CD8-positive, alpha-beta memory T cell (primary cell): ENCODE measurements around the gene TP53I3. TPM values are rescaled to one million over a fixed set of nuclear protein-coding genes. Genes with fewer than 3 reads are reported as not detected.
"Not testable (repeated sequence)": the region's sequence is repeated elsewhere in the genome, so short reads cannot be mapped to it uniquely, and the experiment has no call there.

Experiments used
- CTCF ChIA-PET: fragments of 350-600 bp; sonication (Branson Sonifier 250); formaldehyde crosslinking; loops from one replicate; lab custom pipeline; 2021; ENCODE audit warnings: antibody characterized with exemption; lab: Charles Lee
- POLR2A ChIA-PET: fragments of 350-600 bp; sonication (Branson Sonifier 250); formaldehyde crosslinking; loops from one replicate; lab custom pipeline; 2021; ENCODE audit warnings: antibody characterized with exemption; lab: Charles Lee
- DNase-seq, 5 donors: peaks; one replicate each; pipeline versions ENCODE4 v3.0.0 to v3.0.0-alpha.2; 2020 to 2022; ENCODE audit warnings: mixed read lengths in 1 of 5
- H3K27ac ChIP-seq: one replicate; pipeline ENCODE4 v1.7.0; 2013; ENCODE audit warnings: low read depth, mild to moderate bottlenecking, low read length, moderate library complexity
- H3K27me3 ChIP-seq: 2 replicates; pipeline ENCODE4 v1.7.0; 2013; ENCODE audit warnings: low read length, mild to moderate bottlenecking; ENCODE audit not compliant: insufficient read depth, poor library complexity, severe bottlenecking
- H3K36me3 ChIP-seq: 2 replicates; pipeline ENCODE4 v1.7.0; 2013; ENCODE audit warnings: mild to moderate bottlenecking, low read length, moderate library complexity; ENCODE audit not compliant: insufficient read depth
- H3K4me1 ChIP-seq: 2 replicates; pipeline ENCODE4 v1.7.0; 2013; ENCODE audit warnings: mild to moderate bottlenecking, low read length, moderate library complexity; ENCODE audit not compliant: insufficient read depth
- H3K4me3 ChIP-seq: 2 replicates; pipeline ENCODE4 v1.7.0; 2013; ENCODE audit warnings: mild to moderate bottlenecking, low read length
- H3K9me3 ChIP-seq: 2 replicates; pipeline ENCODE4 v1.7.0; 2013; ENCODE audit warnings: mild to moderate bottlenecking, low read length
- H3K27ac Mint-ChIP-seq, 8 donors: one replicate each; pipeline ENCODE4 v1.8.0; 2020 to 2021; ENCODE audit warnings: mixed read lengths in 8 of 8, mild to moderate bottlenecking in 6 of 8, inconsistent platforms in 3 of 8, moderate library complexity in 3 of 8
- H3K27me3 Mint-ChIP-seq, 2 donors: one replicate each; pipeline ENCODE4 v1.8.0; 2020 to 2021; ENCODE audit warnings: mixed read lengths in 2 of 2, mild to moderate bottlenecking in 1 of 2, moderate library complexity in 1 of 2
- H3K36me3 Mint-ChIP-seq, 3 donors: one replicate each; pipeline ENCODE4 v1.8.0; 2020 to 2021; ENCODE audit warnings: mixed read lengths in 3 of 3, inconsistent platforms in 1 of 3, mild to moderate bottlenecking in 1 of 3
- H3K4me1 Mint-ChIP-seq, 3 donors: one replicate each; pipeline ENCODE4 v1.8.0; 2020 to 2021; ENCODE audit warnings: mixed read lengths in 3 of 3, inconsistent platforms in 1 of 3, mild to moderate bottlenecking in 1 of 3
- H3K4me3 Mint-ChIP-seq, 7 donors: one replicate each; pipeline ENCODE4 v1.8.0; 2020 to 2021; ENCODE audit warnings: mixed read lengths in 7 of 7, mild to moderate bottlenecking in 6 of 7, moderate library complexity in 4 of 7, inconsistent platforms in 2 of 7
- H3K9me3 Mint-ChIP-seq, 5 donors: one replicate each; pipeline ENCODE4 v1.8.0; 2020 to 2022; ENCODE audit warnings: mixed read lengths in 5 of 5, mild to moderate bottlenecking in 3 of 5, moderate library complexity in 2 of 5, inconsistent platforms in 1 of 5
- polyA plus RNA-seq: library from polyadenylated mRNA; unstranded; fragments of 300-500 nt; fragmentation: Illumina TruSeq; gene quantifications from one replicate; pipeline ENCODE4 v1.2.3, GENCODE V29; 2021
- total RNA-seq, 2 experiments: library from RNA; stranded (reverse); gene quantifications; one replicate each; pipeline ENCODE4 v1.2.3, GENCODE V29; 2021

TP53I3 gene
- total and polyA plus RNA-seq, 3 experiments from 2014 or later = 3.9 to 4.3 TPM; not detected in 1

GRCh38 chr2:24045511-24046508 is 38.8 kb downstream of the TP53I3 start:
- H3K36me3 Mint-ChIP-seq = peaks cover 0 to 5% (median 0%) of the 10 kb centered on the region in 3 donors
- Histone ChIP-seq H3K27ac (no peak overlapping the region), H3K9me3 (no peaks in the 10 kb centered on the region), H3K4me1 (peaks cover 22% of the 10 kb centered on the region), H3K36me3 (no peaks in the 10 kb centered on the region), H3K27me3 (peaks cover 6% of the 10 kb centered on the region), H3K4me3 (peak overlapping the region; percentile 1)
- H3K27ac Mint-ChIP-seq = peak overlapping the region in 1 of 8 donors; percentile 52
- H3K9me3 Mint-ChIP-seq = no peaks in the 10 kb centered on the region
- H3K4me1 Mint-ChIP-seq = peaks cover 28 to 42% (median 40%) of the 10 kb centered on the region in 3 donors
- ChIA-PET POLR2A (interaction anchor here (2.3 kb wide), 2 partner anchors 31 to 119 kb away, joined by 23 to 27 read pairs; partner anchors contain the start of genes ATAD2B and SF3B6), CTCF (interaction anchor here (0.6 to 2.7 kb wide), 3 partner anchors 38 to 291 kb away, joined by 3 to 14 read pairs (median 3); partner anchors contain the start of gene TP53I3)
- H3K27me3 Mint-ChIP-seq = no peaks in the 10 kb centered on the region
- peak overlapping the region; percentile 81 to 98 (median 93) for H3K4me3 Mint-ChIP-seq
- no peak for DNase-seq

- H3K27me3 Mint-ChIP-seq, H3K9me3 ChIP-seq, DNase-seq, H3K9me3 Mint-ChIP-seq, CTCF ChIA-PET, POLR2A ChIA-PET, H3K4me3 ChIP-seq, H3K4me3 Mint-ChIP-seq, H3K36me3 ChIP-seq, H3K27ac ChIP-seq, H3K27me3 ChIP-seq: not testable (repeated sequence)
- Mint-ChIP-seq H3K36me3 (peaks cover 0 to 22% (median 3%) of the 10 kb centered on the region in 3 donors), H3K27ac (peak overlapping the region in 1 of 8 donors; percentile 9), H3K4me1 (peaks cover 24 to 37% (median 32%) of the 10 kb centered on the region in 3 donors)
- peaks cover 13% of the 10 kb centered on the region for H3K4me1 ChIP-seq
Observed at GRCh38 chr2:24043133-24043532, 41.5 kb downstream of the TP53I3 start.

GRCh38 chr2:24040511-24040910 is 44.1 kb downstream of the TP53I3 start:
- DNase-seq = no peak
- Histone ChIP-seq H3K4me3 (no peak overlapping the region), H3K36me3 (peaks cover 13% of the 10 kb centered on the region), H3K27me3 (no peaks in the 10 kb centered on the region), H3K9me3 (no peaks in the 10 kb centered on the region), H3K27ac (no peak overlapping the region), H3K4me1 (no peaks in the 10 kb centered on the region)
- Mint-ChIP-seq H3K4me3 (no peak overlapping the region), H3K27me3 (no peaks in the 10 kb centered on the region), H3K9me3 (no peaks in the 10 kb centered on the region), H3K36me3 (peaks cover 0 to 33% (median 12%) of the 10 kb centered on the region in 3 donors), H3K4me1 (peaks cover 14 to 30% (median 27%) of the 10 kb centered on the region in 3 donors), H3K27ac (no peak overlapping the region)
- ChIA-PET CTCF (interaction anchor here (1.5 kb wide), 1 partner anchor 44 kb away, joined by 3 read pairs; the partner anchor contains the start of gene TP53I3), POLR2A (no interaction called here)

GRCh38 chr2:24038786-24039499 is 45.7 kb downstream of the TP53I3 start:
- ChIA-PET CTCF (no interaction called here), POLR2A (no interaction called here)
- DNase-seq = no peak
- Mint-ChIP-seq H3K4me3 (no peak overlapping the region), H3K36me3 (peaks cover 0 to 35% (median 12%) of the 10 kb centered on the region in 3 donors), H3K27ac (no peak overlapping the region), H3K9me3 (no peaks in the 10 kb centered on the region), H3K27me3 (no peaks in the 10 kb centered on the region), H3K4me1 (peaks cover 13 to 29% (median 25%) of the 10 kb centered on the region in 3 donors)
- Histone ChIP-seq H3K27me3 (no peaks in the 10 kb centered on the region), H3K36me3 (peaks cover 13% of the 10 kb centered on the region), H3K27ac (no peak overlapping the region), H3K9me3 (no peaks in the 10 kb centered on the region), H3K4me1 (no peaks in the 10 kb centered on the region), H3K4me3 (no peak overlapping the region)

Other genes starting within 250 kb of the TP53I3 start
- 10 to 100 TPM; 15.4 to 16.8 TPM for gene ATAD2B, start 157.7 kb downstream of the TP53I3 start, total RNA-seq
- gene ATAD2B, start 157.7 kb downstream of the TP53I3 start, polyA plus RNA-seq = 10.4 TPM
- 10 to 100 TPM; 13.3 to 13.9 TPM for gene UBXN2A, start 144.4 kb downstream of the TP53I3 start, total RNA-seq
- gene UBXN2A, start 144.4 kb downstream of the TP53I3 start, polyA plus RNA-seq = 14.3 TPM
- under 1 TPM in 1 of 2 experiments, not detected in 1; 0.24 TPM for gene MFSD2B, start 74.7 kb downstream of the TP53I3 start, total RNA-seq
- gene MFSD2B, start 74.7 kb downstream of the TP53I3 start, polyA plus RNA-seq = not detected
- 10 to 100 TPM; 29.4 to 31.9 TPM for gene WDCP, start 37.4 kb downstream of the TP53I3 start, total RNA-seq
- 4.3 TPM for gene WDCP, start 37.4 kb downstream of the TP53I3 start, polyA plus RNA-seq
- gene FKBP1B, start 35.1 kb downstream of the TP53I3 start, total RNA-seq = 1 to 10 TPM; 2.5 to 3.7 TPM
- 5.3 TPM for gene FKBP1B, start 35.1 kb downstream of the TP53I3 start, polyA plus RNA-seq
- 100 to 1,000 TPM; 141 to 146 TPM for gene SF3B6, start 8.5 kb downstream of the TP53I3 start, total RNA-seq
- 181 TPM for gene SF3B6, start 8.5 kb downstream of the TP53I3 start, polyA plus RNA-seq
- under 1 TPM in 1 of 2 experiments, not detected in 1; 0.35 TPM for gene PFN4, start 38.5 kb upstream of the TP53I3 start, total RNA-seq
- gene PFN4, start 38.5 kb upstream of the TP53I3 start, polyA plus RNA-seq = not detected
- 1 to 10 TPM; 4.3 to 6.0 TPM for gene FAM228B, start 38.6 kb upstream of the TP53I3 start, total RNA-seq
- gene FAM228B, start 38.6 kb upstream of the TP53I3 start, polyA plus RNA-seq = 9.2 TPM
- not detected for gene FAM228A, start 90.2 kb upstream of the TP53I3 start, total RNA-seq
- gene FAM228A, start 90.2 kb upstream of the TP53I3 start, polyA plus RNA-seq = not detected